Kidney (tissue), 14 donors: Measurements from ENCODE around the gene GNGT1. TPM values are rescaled to one million over a fixed set of nuclear protein-coding genes. Genes with fewer than 3 reads are reported as not detected.

Source experiments
- DNase-seq, 5 donors: peaks; one replicate each; pipeline ENCODE4 v3.0.0-alpha.2; 2013 to 2020
- FAIRE-seq: peaks from 2 replicates; lab custom pipeline; 2012; peaks lifted over from hg19 to GRCh38; lab: Jason Lieb, UNC
- H3K27ac ChIP-seq, 2 donors: one replicate each; pipeline ENCODE4 v1.7.0; 2013; ENCODE audit warnings: low read depth in 2 of 2, low read length in 2 of 2, inconsistent platforms in 1 of 2
- H3K27me3 ChIP-seq: one replicate; pipeline ENCODE4 v1.7.1; 2013; ENCODE audit warnings: low read length, inconsistent platforms; ENCODE audit not compliant: control insufficient read depth, insufficient read depth
- H3K36me3 ChIP-seq, 3 donors: one replicate each; pipeline versions ENCODE4 v1.7.0 to v1.7.1; 2013; ENCODE audit warnings: low read length in 3 of 3, control low read depth in 1 of 3, inconsistent platforms in 1 of 3; ENCODE audit not compliant: insufficient read depth in 3 of 3, control insufficient read depth in 2 of 3
- H3K4me1 ChIP-seq, 3 donors: one replicate each; pipeline versions ENCODE4 v1.7.0 to v1.7.1; 2013; ENCODE audit warnings: low read length in 3 of 3, inconsistent platforms in 1 of 3, low read depth in 1 of 3; ENCODE audit not compliant: control insufficient read depth in 2 of 3, insufficient read depth in 2 of 3
- H3K4me3 ChIP-seq, 3 donors: one replicate each; pipeline versions ENCODE4 v1.7.0 to v1.8.1; 2013; ENCODE audit warnings: low read length in 3 of 3, control low read depth in 1 of 3, inconsistent platforms in 1 of 3
- H3K9ac ChIP-seq, 3 donors: one replicate each; pipeline versions ENCODE4 v1.7.0 to v1.7.1; 2013; ENCODE audit warnings: low read length in 3 of 3, control low read depth in 1 of 3, inconsistent platforms in 1 of 3
- H3K9me3 ChIP-seq, 3 donors: one replicate each; pipeline versions ENCODE4 v1.7.0 to v1.7.1; 2013; ENCODE audit warnings: low read length in 3 of 3, control low read depth in 1 of 3, inconsistent platforms in 1 of 3; ENCODE audit not compliant: control insufficient read depth in 2 of 3, insufficient read depth in 1 of 3
- CTCF ChIP-seq: IDR thresholded peaks from 3 replicates; pipeline ENCODE4 v1.5.1; 2012; ENCODE audit warnings: mild to moderate bottlenecking, moderate library complexity, borderline replicate concordance; ENCODE audit not compliant: insufficient read depth; ENCODE audit errors: extremely low read depth
- intact Hi-C: fragments of 100-400 bp; cut with DNase I; formaldehyde crosslinking; loops from one replicate; pipeline ENCODE4 v1.11.1; 2022
- polyA plus RNA-seq: library from polyadenylated mRNA; stranded (reverse); fragments of 350-450 nt; fragmentation: Illumina TruSeq; extraction: RNeasy Lipid Tissue Mini Kit (QIAGEN cat#74804); gene quantifications from one replicate; pipeline ENCODE4 v1.2.3, GENCODE V29; 2014; ENCODE audit warnings: low read depth, low replicate concordance; ENCODE audit not compliant: insufficient read depth
- total RNA-seq: library from RNA; stranded (reverse); fragmentation: NEBNext Ultra II Directional; extraction: Animal tissue kit (Norgen Biotek cat#: 25700); gene quantifications from one replicate; pipeline ENCODE4 v1.2.1, GENCODE V29; 2021
- donor health status: control.
- donor health status: control.
- donor health status: control.
- donor health status: control.
- donor health status: control.
- donor health status: DM: yes; HTN: yes; CAD: no.
- donor health status: Normal renal cell carcinoma (clear cell type).

Gene GNGT1
- total and polyA plus RNA-seq, 2 donors from 2014 or later: 0.35 TPM; not detected in 1

DNA sequence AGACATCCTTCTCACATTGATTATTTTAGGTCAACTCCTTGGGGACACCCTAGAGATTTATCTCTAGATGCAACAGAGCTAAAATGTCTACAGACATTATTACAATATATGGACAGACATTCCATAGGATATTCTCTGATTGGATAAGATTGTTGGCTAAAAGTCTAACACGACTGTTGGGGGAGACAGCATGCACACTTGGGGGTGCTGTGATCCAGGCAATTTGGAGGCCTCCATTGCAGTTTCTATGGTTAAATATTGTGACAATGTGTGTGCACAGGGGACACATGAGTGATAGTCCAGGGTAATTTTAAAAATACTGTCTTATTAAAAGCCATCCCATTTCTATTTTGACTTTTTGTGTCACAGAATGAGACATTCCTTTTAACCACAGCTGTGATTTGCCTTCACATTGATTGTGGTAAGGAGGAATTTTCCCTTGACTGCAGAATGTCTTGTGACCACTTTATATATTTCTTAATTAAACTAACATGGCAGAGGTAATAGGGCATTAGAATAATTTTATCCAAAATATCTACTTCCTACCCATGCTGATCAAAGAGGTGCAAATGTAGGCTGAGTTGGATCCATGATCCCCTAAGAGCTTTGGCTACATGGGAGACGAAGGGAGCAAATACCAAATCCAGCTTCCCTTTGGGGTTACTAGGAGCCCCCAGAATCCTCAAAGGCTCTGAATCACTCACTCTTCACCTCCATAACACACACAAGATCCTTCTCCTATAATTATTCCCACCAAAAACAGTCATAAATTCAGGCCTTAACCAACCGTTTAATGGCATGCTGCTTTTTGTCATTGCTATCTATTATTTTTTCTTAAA is 23.1 kb upstream of the GNGT1 start:
- no peak for DNase-seq
- H3K4me1 ChIP-seq: no peaks in the 10 kb centered on the region
- H3K27ac ChIP-seq: no peak overlapping the region
- FAIRE-seq: no peak
- H3K36me3 ChIP-seq: no peaks in the 10 kb centered on the region
- intact Hi-C loops: no loop called here
- no peak for TF ChIP-seq CTCF
- peaks cover 0 to 7% (median 2%) of the 10 kb centered on the region in 3 donors for H3K9me3 ChIP-seq
- no peaks in the 10 kb centered on the region for H3K27me3 ChIP-seq
- H3K9ac ChIP-seq: no peak overlapping the region
- H3K4me3 ChIP-seq: no peak overlapping the region

DNA sequence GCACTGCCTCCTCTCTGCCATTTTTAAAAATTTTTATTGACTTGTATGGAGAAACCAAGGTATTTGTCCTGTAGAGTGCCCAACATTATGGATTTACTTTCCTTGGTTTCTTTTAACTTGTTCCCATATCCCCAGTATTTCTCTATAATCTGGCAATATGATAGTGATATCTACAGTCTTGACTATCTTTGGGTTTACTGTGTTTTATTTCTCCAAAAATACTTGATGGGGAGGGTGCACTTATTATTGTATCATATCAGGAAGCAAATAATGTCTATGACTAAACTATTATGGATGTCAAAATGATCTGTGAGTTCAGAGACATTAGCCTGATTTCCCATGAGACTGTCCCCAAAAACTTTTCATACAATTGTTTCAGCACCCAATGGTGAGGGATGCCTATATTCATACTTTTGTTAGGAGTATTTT is 22.4 kb upstream of the GNGT1 start:
- Histone ChIP-seq H3K9me3 (peaks cover 0 to 5% (median 2%) of the 10 kb centered on the region in 3 donors), H3K9ac (no peak overlapping the region), H3K4me1 (no peaks in the 10 kb centered on the region), H3K4me3 (no peak overlapping the region), H3K27ac (no peak overlapping the region), H3K36me3 (no peaks in the 10 kb centered on the region), H3K27me3 (no peaks in the 10 kb centered on the region)
- intact Hi-C loops: no loop called here
- TF ChIP-seq CTCF: no peak
- DNase-seq (no peak), FAIRE-seq (no peak)

DNA sequence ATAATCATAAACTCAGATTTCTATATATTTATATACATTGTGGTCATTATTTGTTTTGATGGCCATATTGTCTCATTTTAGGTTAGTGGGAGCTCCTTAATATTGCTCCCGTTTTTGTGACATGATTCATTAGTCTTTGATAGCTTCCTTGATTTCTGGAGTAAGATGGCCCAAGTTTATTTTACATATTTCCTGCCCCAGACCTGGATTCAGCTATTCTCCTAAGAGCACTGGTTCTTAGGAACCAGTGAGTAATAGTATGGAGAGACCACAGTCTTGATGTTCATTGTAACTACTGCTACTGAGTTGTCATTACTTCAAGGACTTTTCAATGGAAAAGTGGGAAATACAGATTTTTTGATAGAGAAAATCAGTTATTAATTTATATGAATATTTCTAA is 21.8 kb upstream of the GNGT1 start:
- Histone ChIP-seq H3K27me3 (no peaks in the 10 kb centered on the region), H3K4me3 (no peak overlapping the region), H3K9ac (no peak overlapping the region), H3K36me3 (no peaks in the 10 kb centered on the region), H3K27ac (no peak overlapping the region), H3K9me3 (peaks cover 0 to 2% (median 2%) of the 10 kb centered on the region in 3 donors), H3K4me1 (no peaks in the 10 kb centered on the region)
- intact Hi-C loops: no loop called here
- no peak for TF ChIP-seq CTCF
- DNase-seq: no peak
- FAIRE-seq: no peak
